NB4 (cell line): ENCODE results near the gene CLCNKB.

Experiments
- CTCF ChIP-seq: IDR thresholded peaks from one replicate; pipeline ENCODE4 v1.5.1; 2012; ENCODE audit warnings: low read depth, low read length
- MAX ChIP-seq: IDR thresholded peaks from 2 replicates; pipeline ENCODE4 v1.6.1; 2011; ENCODE audit warnings: low read depth, low read length
- MYC ChIP-seq: IDR thresholded peaks from 2 replicates; pipeline ENCODE4 v1.6.1; 2011; ENCODE audit warnings: low read depth, low read length
- POLR2A ChIP-seq: IDR thresholded peaks from 2 replicates; pipeline ENCODE4 v1.6.1; 2011; ENCODE audit warnings: mild to moderate bottlenecking; ENCODE audit not compliant: insufficient read length; ENCODE audit errors: extremely low read depth

GRCh38 chr1:16053781-16054502 lies 10.4 kb downstream of the CLCNKB start:
- no peak for TF ChIP-seq CTCF
- no peak for TF ChIP-seq POLR2A
- TF ChIP-seq MAX, result no peak
- no peak for TF ChIP-seq MYC
